Sigmoid colon (tissue), 4 donors: Measurements from ENCODE around the gene PSMB7.

ENCODE experiments used
- EP300 ChIP-seq, 4 donors: sonication (generic); formaldehyde crosslinking; IDR thresholded peaks; one replicate each; pipeline ENCODE4 v1.6.1; 2017; ENCODE audit warnings: antibody characterized with exemption in 4 of 4
- POLR2A ChIP-seq, 2 donors: fragments of 450-650 bp; IDR thresholded peaks; one replicate each; pipeline ENCODE4 v1.6.1; 2016; ENCODE audit warnings: antibody characterized with exemption in 2 of 2, mild to moderate bottlenecking in 2 of 2, moderate library complexity in 2 of 2
- POLR2AphosphoS5 ChIP-seq, 4 donors: sonication (generic); formaldehyde crosslinking; IDR thresholded peaks; one replicate each; pipeline ENCODE4 v1.6.1; 2017; ENCODE audit warnings: antibody characterized with exemption in 4 of 4
- TF ChIP-seq, protein P1 (sequence below), 4 experiments: fragments of 450-650 bp in 3 of 4; fragments of 200-600 bp in 1 of 4; IDR thresholded peaks; one replicate each; pipeline ENCODE4 v1.5.1; 2016 to 2019; ENCODE audit warnings: antibody characterized with exemption in 4 of 4, mild to moderate bottlenecking in 3 of 4, moderate library complexity in 2 of 4

DNA sequence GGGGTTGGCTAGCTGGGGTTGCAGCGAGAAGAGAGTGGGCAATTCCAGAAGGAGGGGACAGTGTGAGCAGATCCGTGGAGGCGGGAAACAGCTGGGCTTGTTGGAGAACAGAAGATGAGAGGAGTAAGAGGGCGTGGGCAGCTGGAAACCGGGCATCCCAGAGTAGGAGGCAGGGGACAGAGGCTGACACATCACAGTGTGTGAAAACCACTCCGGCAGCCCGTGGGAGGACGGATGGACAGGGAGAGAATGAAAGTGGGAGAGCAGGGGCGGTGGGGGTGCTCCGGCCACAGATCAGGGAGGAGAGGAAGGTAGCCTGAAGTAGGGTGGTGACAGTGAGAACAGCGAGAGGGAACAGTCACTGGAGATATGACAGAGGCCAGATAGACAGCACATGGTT, 8.3 kb upstream of the PSMB7 start:
- TF ChIP-seq, protein P1, sequence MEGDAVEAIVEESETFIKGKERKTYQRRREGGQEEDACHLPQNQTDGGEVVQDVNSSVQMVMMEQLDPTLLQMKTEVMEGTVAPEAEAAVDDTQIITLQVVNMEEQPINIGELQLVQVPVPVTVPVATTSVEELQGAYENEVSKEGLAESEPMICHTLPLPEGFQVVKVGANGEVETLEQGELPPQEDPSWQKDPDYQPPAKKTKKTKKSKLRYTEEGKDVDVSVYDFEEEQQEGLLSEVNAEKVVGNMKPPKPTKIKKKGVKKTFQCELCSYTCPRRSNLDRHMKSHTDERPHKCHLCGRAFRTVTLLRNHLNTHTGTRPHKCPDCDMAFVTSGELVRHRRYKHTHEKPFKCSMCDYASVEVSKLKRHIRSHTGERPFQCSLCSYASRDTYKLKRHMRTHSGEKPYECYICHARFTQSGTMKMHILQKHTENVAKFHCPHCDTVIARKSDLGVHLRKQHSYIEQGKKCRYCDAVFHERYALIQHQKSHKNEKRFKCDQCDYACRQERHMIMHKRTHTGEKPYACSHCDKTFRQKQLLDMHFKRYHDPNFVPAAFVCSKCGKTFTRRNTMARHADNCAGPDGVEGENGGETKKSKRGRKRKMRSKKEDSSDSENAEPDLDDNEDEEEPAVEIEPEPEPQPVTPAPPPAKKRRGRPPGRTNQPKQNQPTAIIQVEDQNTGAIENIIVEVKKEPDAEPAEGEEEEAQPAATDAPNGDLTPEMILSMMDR (IDR thresholded peaks at IDR 0.05) = no peak
- TF ChIP-seq POLR2A (IDR thresholded peaks at IDR 0.05) (no peak), EP300 (IDR thresholded peaks at IDR 0.05) (no peak), POLR2AphosphoS5 (IDR thresholded peaks at IDR 0.05) (no peak)
